Spinal cord (tissue), 10 donors: ENCODE results near the gene RAPH1. TPM values are rescaled to one million over a fixed set of nuclear protein-coding genes. Genes with fewer than 3 reads are reported as not detected.
"Not testable (repeated sequence)": the region's sequence is repeated elsewhere in the genome, so short reads cannot be mapped to it uniquely, and the experiment has no call there.

Experiments used
- DNase-seq, 6 donors: peaks; one replicate each; pipeline versions ENCODE4 v3.0.0 to v3.0.0-alpha.2; 2013 to 2015; ENCODE audit warnings: low spot score in 6 of 6, low read depth in 4 of 6
- H3K27ac ChIP-seq: one replicate; pipeline ENCODE4 v1.5.1; 2013; ENCODE audit warnings: low read depth, low read length, control low read depth
- H3K27me3 ChIP-seq: one replicate; pipeline ENCODE4 v1.6.1; 2013; ENCODE audit warnings: low read length; ENCODE audit not compliant: control insufficient read depth, insufficient read depth
- H3K36me3 ChIP-seq: one replicate; pipeline ENCODE4 v1.6.1; 2013; ENCODE audit warnings: low read length; ENCODE audit not compliant: control insufficient read depth, insufficient read depth
- H3K4me1 ChIP-seq: one replicate; pipeline ENCODE4 v1.6.1; 2013; ENCODE audit warnings: low read length; ENCODE audit not compliant: control insufficient read depth, insufficient read depth
- H3K4me3 ChIP-seq: one replicate; pipeline ENCODE4 v1.5.1; 2013; ENCODE audit warnings: low read depth, low read length, control low read depth
- H3K9me3 ChIP-seq: one replicate; pipeline ENCODE4 v1.6.1; 2013; ENCODE audit warnings: low read length; ENCODE audit not compliant: control insufficient read depth, insufficient read depth
- WGBS: methylation state at CpG from one replicate; pipeline ENCODE4 v1.1.5; 2013; ENCODE audit warnings: missing lambda C conversion rate; ENCODE audit not compliant: insufficient coverage; 5-methylcytosine and 5-hydroxymethylcytosine counted together
- polyA plus RNA-seq, 2 donors: library from polyadenylated mRNA; unstranded; fragments of 120-200 nt; gene quantifications; one replicate each; pipeline ENCODE4 v1.2.1, GENCODE V29; 2013; ENCODE audit not compliant: insufficient read length in 2 of 2
- total RNA-seq, 2 donors: library from RNA; depleted of rRNA in 1 of 2; stranded (reverse); fragments of 120-200 nt in 1 of 2; fragments of >200 nt in 1 of 2; gene quantifications; one replicate each; pipeline versions ENCODE4 v1.2.3 to v1.2.4, GENCODE V29; 2013 to 2014
- donor health status: healthy.

Gene RAPH1
- total and polyA plus RNA-seq, 4 donors = 23.2 to 73.9 (median 28.0) TPM

GRCh38 chr2:203551778-203552177, 16.7 kb upstream of the RAPH1 start:
- Histone ChIP-seq H3K4me1 (no peaks in the 10 kb centered on the region), H3K27ac (no peak overlapping the region), H3K36me3 (no peaks in the 10 kb centered on the region), H3K9me3 (no peaks in the 10 kb centered on the region), H3K27me3 (no peaks in the 10 kb centered on the region), H3K4me3 (no peak overlapping the region)
- DNase-seq = no peak
- WGBS = 80% methylated on average over 2 of the region's 3 CpGs

GRCh38 chr2:203550266-203550665, 15.2 kb upstream of the RAPH1 start:
- no CpG with 5 or more reads among the region's 2 CpGs for WGBS
- H3K36me3 ChIP-seq = no peaks in the 10 kb centered on the region
- no peak overlapping the region for H3K4me3 ChIP-seq
- H3K9me3 ChIP-seq = no peaks in the 10 kb centered on the region
- H3K27me3 ChIP-seq = no peaks in the 10 kb centered on the region
- no peaks in the 10 kb centered on the region for H3K4me1 ChIP-seq
- H3K27ac ChIP-seq = no peak overlapping the region
- DNase-seq = no peak

- H3K9me3 ChIP-seq = no peaks in the 10 kb centered on the region
- no peaks in the 10 kb centered on the region for H3K27me3 ChIP-seq
- no peak overlapping the region for H3K4me3 ChIP-seq
- no peaks in the 10 kb centered on the region for H3K36me3 ChIP-seq
- no peak overlapping the region for H3K27ac ChIP-seq
- H3K4me1 ChIP-seq = no peaks in the 10 kb centered on the region
- DNase-seq = no peak
Measured at GRCh38 chr2:203549406-203549805, 14.3 kb upstream of the RAPH1 start.

- H3K27me3 ChIP-seq = no peaks in the 10 kb centered on the region
- no peaks in the 10 kb centered on the region for H3K9me3 ChIP-seq
- DNase-seq = no peak
- H3K4me3 ChIP-seq = no peak overlapping the region
- H3K4me1 ChIP-seq = no peaks in the 10 kb centered on the region
- no peaks in the 10 kb centered on the region for H3K36me3 ChIP-seq
- no peak overlapping the region for H3K27ac ChIP-seq
Measured at GRCh38 chr2:203548887-203549286, 13.8 kb upstream of the RAPH1 start.

GRCh38 chr2:203547356-203547755, 12.3 kb upstream of the RAPH1 start:
- H3K9me3 ChIP-seq = no peaks in the 10 kb centered on the region
- H3K4me1 ChIP-seq = no peaks in the 10 kb centered on the region
- no peaks in the 10 kb centered on the region for H3K27me3 ChIP-seq
- H3K27ac ChIP-seq = no peak overlapping the region
- no peaks in the 10 kb centered on the region for H3K36me3 ChIP-seq
- DNase-seq = no peak
- WGBS = 80% methylated on average over 1 of the region's 1 CpG
- no peak overlapping the region for H3K4me3 ChIP-seq

GRCh38 chr2:203544402-203544801, 9.3 kb upstream of the RAPH1 start:
- H3K4me1 ChIP-seq = no peaks in the 10 kb centered on the region
- no peak overlapping the region for H3K27ac ChIP-seq
- no peak overlapping the region for H3K4me3 ChIP-seq
- H3K9me3 ChIP-seq = no peaks in the 10 kb centered on the region
- H3K27me3 ChIP-seq = no peaks in the 10 kb centered on the region
- no peak for DNase-seq
- H3K36me3 ChIP-seq = no peaks in the 10 kb centered on the region
- 100% methylated on average over 1 of the region's 4 CpGs for WGBS

GRCh38 chr2:203543898-203544328, 8.8 kb upstream of the RAPH1 start:
- no peak for DNase-seq
- 84% methylated on average over 5 of the region's 8 CpGs for WGBS
- H3K4me1 ChIP-seq = no peaks in the 10 kb centered on the region
- no peaks in the 10 kb centered on the region for H3K9me3 ChIP-seq
- H3K27me3 ChIP-seq = no peaks in the 10 kb centered on the region
- H3K27ac ChIP-seq = no peak overlapping the region
- no peaks in the 10 kb centered on the region for H3K36me3 ChIP-seq
- no peak overlapping the region for H3K4me3 ChIP-seq

- WGBS = no CpG with 5 or more reads among the region's 3 CpGs
- not testable (repeated sequence) for H3K4me1 ChIP-seq, H3K27ac ChIP-seq, DNase-seq, H3K4me3 ChIP-seq, H3K9me3 ChIP-seq, H3K36me3 ChIP-seq, H3K27me3 ChIP-seq
Measured at GRCh38 chr2:203540598-203540997, 5.5 kb upstream of the RAPH1 start.

- not testable (repeated sequence) for H3K4me3 ChIP-seq, H3K27me3 ChIP-seq, DNase-seq, H3K36me3 ChIP-seq, H3K27ac ChIP-seq, H3K4me1 ChIP-seq, H3K9me3 ChIP-seq
- WGBS = no CpG with 5 or more reads among the region's 4 CpGs
Measured at GRCh38 chr2:203538237-203538636, 3.1 kb upstream of the RAPH1 start.

GRCh38 chr2:203536586-203536951, 1.5 kb upstream of the RAPH1 start:
- not testable (repeated sequence) for H3K4me1 ChIP-seq, H3K27ac ChIP-seq, H3K27me3 ChIP-seq, H3K36me3 ChIP-seq, H3K9me3 ChIP-seq, H3K4me3 ChIP-seq, DNase-seq
- no CpG with 5 or more reads among the region's 2 CpGs for WGBS
